SU-DHL-6 (cell line): ENCODE results near the gene STOM.

Experiments
- EZH2phosphoT487 ChIP-seq: fragments of 200-600 bp; sonication (generic), shearing (Covaris generic); conservative IDR thresholded peaks from 2 replicates; pipeline ENCODE4 v1.6.1; 2018; ENCODE audit warnings: mild to moderate bottlenecking, antibody characterized with exemption, low read length, moderate library complexity, mixed read lengths
- TF ChIP-seq, protein P1 (sequence below): fragments of 200-600 bp; sonication (generic); IDR thresholded peaks from one replicate; pipeline ENCODE4 v1.5.1; 2017; ENCODE audit warnings: antibody characterized with exemption, mild to moderate bottlenecking, low read length, moderate library complexity; ENCODE audit not compliant: insufficient read depth, poor library complexity, severe bottlenecking

DNA sequence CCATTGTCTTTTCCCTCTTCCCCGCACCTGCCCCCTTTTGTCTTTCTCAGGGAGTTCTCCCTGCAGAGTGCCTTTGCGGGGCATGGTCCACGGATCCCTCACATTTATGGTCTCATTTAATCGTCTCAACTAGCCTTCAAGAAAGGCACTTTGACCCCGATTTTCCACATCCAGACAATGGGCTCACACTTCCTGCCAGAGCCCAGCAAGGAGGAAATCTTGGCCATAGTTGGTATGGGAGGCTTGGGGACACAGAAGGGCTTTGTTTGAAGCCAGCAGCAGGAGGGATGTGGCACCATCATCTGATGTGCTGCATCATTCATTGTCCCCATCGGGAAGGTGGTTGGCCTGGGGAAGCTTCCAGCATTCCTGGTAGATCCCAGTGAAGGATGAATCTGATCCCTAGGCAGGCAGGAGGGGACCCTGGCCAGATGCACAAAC, 77.2 kb downstream of the STOM start:
- TF ChIP-seq, protein P1, sequence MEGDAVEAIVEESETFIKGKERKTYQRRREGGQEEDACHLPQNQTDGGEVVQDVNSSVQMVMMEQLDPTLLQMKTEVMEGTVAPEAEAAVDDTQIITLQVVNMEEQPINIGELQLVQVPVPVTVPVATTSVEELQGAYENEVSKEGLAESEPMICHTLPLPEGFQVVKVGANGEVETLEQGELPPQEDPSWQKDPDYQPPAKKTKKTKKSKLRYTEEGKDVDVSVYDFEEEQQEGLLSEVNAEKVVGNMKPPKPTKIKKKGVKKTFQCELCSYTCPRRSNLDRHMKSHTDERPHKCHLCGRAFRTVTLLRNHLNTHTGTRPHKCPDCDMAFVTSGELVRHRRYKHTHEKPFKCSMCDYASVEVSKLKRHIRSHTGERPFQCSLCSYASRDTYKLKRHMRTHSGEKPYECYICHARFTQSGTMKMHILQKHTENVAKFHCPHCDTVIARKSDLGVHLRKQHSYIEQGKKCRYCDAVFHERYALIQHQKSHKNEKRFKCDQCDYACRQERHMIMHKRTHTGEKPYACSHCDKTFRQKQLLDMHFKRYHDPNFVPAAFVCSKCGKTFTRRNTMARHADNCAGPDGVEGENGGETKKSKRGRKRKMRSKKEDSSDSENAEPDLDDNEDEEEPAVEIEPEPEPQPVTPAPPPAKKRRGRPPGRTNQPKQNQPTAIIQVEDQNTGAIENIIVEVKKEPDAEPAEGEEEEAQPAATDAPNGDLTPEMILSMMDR: no peak
- no peak for TF ChIP-seq EZH2phosphoT487
